Erythroblast (primary cell): ENCODE data around the gene MRC2.
A peak's percentile ranks its signal among the peaks of the same experiment; 100 is the strongest.
"Not testable (repeated sequence)": the region's sequence is repeated elsewhere in the genome, so short reads cannot be mapped to it uniquely, and the experiment has no call there.

Experiments
- DNase-seq, 2 experiments: peaks; one replicate each; lab custom pipeline; 2025; lab: John Stamatoyannopoulos, UW
- GATA1 ChIP-seq: IDR thresholded peaks from 2 replicates; pipeline ENCODE4 v1.6.1; 2011; ENCODE audit warnings: low read depth, mild to moderate bottlenecking, control low read depth, low read length, moderate library complexity
- POLR2A ChIP-seq: IDR thresholded peaks from 2 replicates; pipeline ENCODE4 v1.6.1; 2011; ENCODE audit warnings: mild to moderate bottlenecking, low read length

MRC2 gene

GRCh38 chr17:62692721-62693431 lies 65.4 kb downstream of the MRC2 start:
- TF ChIP-seq GATA1 (no peak), POLR2A (no peak)
- peak; percentile 91 to 95 for DNase-seq

GRCh38 chr17:62693616-62694409 lies 66.3 kb downstream of the MRC2 start:
- TF ChIP-seq GATA1 (no peak), POLR2A (no peak)
- DNase-seq, result peak in 1 of 2 experiments; percentile 41

- DNase-seq, result peak in 1 of 2 experiments; percentile 25
Observed at GRCh38 chr17:62695093-62695738, 67.7 kb downstream of the MRC2 start.

DNA sequence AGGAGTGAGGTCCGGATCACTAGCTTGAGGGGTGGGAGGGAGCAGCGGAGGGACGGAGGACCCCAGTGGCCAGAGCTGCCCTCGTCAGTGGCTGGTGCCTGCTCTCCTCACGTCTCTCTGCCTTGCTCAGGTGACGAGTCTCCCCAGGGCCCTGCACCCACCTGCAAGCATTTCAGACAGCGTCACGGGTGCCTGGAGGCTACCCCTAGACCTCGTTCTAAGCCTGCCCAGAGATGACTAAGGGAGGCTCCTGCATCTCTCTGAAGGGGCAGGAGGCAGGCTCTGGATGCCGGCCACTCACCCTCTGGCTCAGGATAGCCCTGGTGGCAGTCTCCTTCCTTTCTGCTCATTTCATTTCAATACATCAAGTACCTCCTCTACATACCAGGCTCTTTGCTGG lies 68.8 kb downstream of the MRC2 start:
- DNase-seq, result no peak
- no peak for TF ChIP-seq POLR2A
- no peak for TF ChIP-seq GATA1

DNA sequence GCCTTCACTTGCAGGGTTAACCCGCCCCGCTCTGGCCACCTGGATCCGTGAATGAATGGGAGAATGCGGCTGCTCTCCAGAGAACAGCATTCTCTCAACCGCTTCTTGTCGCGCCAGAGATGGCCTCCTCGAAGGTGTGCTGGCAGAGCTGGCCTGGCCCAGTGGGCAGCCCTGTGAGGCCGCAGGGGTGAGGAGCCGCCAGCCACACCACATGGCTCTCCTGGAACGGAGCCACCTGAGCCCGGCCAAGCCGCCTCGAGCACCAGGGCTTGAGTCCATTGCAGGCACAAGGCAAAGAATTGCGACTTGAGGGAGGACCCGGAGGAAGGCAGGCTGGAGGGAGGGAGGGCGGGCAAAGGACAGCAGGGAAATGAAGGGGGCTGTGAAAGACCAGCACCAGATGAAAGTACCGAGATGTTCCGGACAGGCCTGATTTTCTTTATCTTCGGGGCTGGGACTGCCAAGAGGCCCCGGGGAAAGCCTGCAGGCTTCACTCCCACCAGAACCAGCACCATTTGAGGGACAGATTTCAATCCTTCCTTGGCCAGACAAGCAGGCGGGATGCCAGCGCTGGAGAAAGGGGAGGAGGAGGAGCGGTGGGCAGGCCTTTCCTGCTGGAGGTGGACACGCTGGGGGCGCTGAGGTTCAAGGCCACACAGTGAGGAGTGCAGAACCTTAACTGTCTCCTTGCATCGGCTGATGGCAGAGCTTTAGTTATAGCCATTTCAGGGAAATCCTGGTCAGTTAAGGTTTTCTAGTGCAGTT lies 69.4 kb downstream of the MRC2 start:
- TF ChIP-seq GATA1 (no peak), POLR2A (no peak)
- no peak for DNase-seq

DNA sequence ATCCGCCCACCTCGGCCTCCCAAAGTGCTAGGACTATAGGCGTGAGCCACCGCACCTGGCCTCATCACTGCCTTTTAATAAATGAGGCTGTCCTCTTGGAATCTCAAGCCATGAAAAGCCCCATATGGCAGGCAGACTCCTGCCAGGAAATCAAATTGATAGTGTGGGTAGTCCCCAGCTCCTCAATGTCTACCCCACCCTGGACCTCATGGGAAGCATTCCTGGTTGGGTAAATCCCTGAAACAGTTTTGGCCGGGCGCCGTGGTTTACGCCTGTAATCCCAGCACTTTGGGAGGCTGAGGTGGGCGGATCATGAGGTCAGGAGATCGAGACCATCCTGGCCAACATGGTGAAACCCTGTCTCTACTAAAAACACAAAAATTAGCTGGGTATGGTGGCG lies 71.0 kb downstream of the MRC2 start:
- not testable (repeated sequence) for DNase-seq

DNA sequence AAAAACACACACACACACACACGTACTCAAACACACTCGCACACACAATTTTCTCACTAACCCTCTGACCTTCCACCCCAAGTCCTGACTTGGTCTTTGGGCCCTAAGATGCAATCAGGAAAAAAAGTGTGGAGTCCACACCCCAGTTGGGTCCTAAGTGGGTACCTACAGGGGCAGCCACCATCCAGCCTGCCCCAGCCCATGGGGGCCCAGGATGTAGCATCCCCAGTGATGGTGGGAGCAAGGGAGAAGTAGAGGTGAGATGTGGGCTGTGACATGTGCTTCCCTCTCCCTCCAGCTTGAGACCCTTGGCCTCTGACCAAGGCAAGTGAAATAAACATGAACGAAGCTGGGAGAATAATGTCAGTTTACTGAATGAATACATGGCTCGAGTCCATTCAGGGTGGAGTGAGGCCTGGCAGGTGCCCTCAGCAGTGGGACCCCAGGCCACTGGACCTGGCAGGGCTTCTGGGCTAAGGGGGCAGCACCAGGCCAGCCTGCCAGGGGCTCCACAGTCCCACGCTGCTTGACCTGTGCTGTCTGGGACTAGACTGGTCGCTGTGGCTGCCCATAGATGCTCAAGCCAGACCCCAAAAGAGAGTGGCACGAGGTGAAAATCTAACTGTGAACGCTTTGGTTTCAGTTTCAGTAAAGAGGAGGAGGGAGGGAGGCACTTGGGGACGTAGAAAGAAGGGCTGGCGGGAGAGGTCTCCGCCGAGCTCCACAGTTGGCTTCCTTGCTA lies 73.7 kb downstream of the MRC2 start:
- no peak for TF ChIP-seq GATA1
- no peak for DNase-seq

- TF ChIP-seq GATA1 (no peak), POLR2A (no peak)
- DNase-seq, result no peak
Observed at GRCh38 chr17:62701706-62702085, 74.2 kb downstream of the MRC2 start.

DNA sequence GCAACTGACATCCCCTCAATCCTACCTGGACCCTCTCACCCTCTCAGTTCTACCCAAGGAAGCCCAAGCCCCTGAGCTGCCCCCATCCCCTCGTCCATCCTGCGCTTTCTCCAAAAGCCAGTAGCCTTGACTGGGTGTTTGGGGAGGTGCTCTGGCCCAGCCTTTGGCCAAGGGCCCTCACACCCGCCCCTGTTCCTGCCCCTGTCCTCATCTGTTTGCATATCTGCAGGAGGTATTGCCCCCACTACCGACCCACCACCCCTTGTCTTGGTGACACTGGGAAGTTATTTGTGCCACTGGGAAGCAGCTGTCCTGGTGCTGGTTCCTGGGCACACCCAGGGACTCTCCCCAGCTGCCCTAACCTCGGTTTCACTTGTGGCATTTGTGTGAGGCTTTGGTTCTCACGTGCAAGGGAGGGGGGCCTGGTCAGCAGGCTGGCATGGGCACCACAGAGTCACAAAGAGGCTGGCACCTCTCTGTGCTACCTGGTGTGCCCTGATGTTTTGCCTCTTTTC lies 75.3 kb downstream of the MRC2 start:
- DNase-seq, result no peak
- TF ChIP-seq GATA1 (no peak), POLR2A (no peak)

- no peak for DNase-seq
- TF ChIP-seq GATA1, result no peak
- TF ChIP-seq POLR2A, result no peak
Observed at GRCh38 chr17:62703261-62703775, 75.8 kb downstream of the MRC2 start.

GRCh38 chr17:62703776-62704380 lies 76.4 kb downstream of the MRC2 start:
- DNase-seq, result peak; percentile 63 to 75

GRCh38 chr17:62704381-62704971 lies 77.0 kb downstream of the MRC2 start:
- DNase-seq, result no peak
- no peak for TF ChIP-seq POLR2A
- no peak for TF ChIP-seq GATA1

More at GRCh38 chr17:62703776-62704380, 76.4 kb downstream of the MRC2 start:
- TF ChIP-seq POLR2A (no peak), GATA1 (no peak)
